HepG2 (cell line): Measurements from ENCODE around the gene STK36. TPM values are rescaled to one million over a fixed set of nuclear protein-coding genes. Genes with fewer than 3 reads are reported as not detected.

Experiments
- CC2D1A ChIP-seq: sonication (generic); formaldehyde crosslinking; IDR thresholded peaks from 2 replicates; pipeline ENCODE4 v1.8.1; 2023; ENCODE audit warnings: mild to moderate bottlenecking, missing genetic modification reagents
- FOSL2 ChIP-seq: sonication (generic); formaldehyde crosslinking; IDR thresholded peaks from 2 replicates; pipeline ENCODE4 v1.4.0; 2020; ENCODE audit warnings: missing genetic modification reagents
- FUBP1 ChIP-seq: sonication (generic); formaldehyde crosslinking; IDR thresholded peaks from 2 replicates; pipeline ENCODE4 v1.5.1; 2020; ENCODE audit warnings: missing genetic modification reagents, mild to moderate bottlenecking, borderline replicate concordance
- GTF3A ChIP-seq: sonication (generic); formaldehyde crosslinking; conservative IDR thresholded peaks from 2 replicates; pipeline ENCODE4 v1.4.0; 2020; ENCODE audit warnings: mild to moderate bottlenecking, missing genetic modification reagents
- ISX ChIP-seq: sonication (generic); formaldehyde crosslinking; conservative IDR thresholded peaks from 2 replicates; pipeline ENCODE4 v1.5.0; 2020; ENCODE audit warnings: missing genetic modification reagents
- KMT2B ChIP-seq: IDR thresholded peaks from 2 replicates; pipeline ENCODE4 v1.6.1; 2016; ENCODE audit warnings: missing genetic modification reagents, missing compliant biosample characterization
- MAF1 ChIP-seq: sonication (generic); formaldehyde crosslinking; IDR thresholded peaks from 2 replicates; pipeline ENCODE4 v1.5.0; 2020; ENCODE audit warnings: missing genetic modification reagents, borderline replicate concordance
- NFKB2 ChIP-seq: sonication (generic); formaldehyde crosslinking; IDR thresholded peaks from 2 replicates; pipeline ENCODE4 v1.4.0; 2020; ENCODE audit warnings: missing genetic modification reagents, borderline replicate concordance
- NPAS2 ChIP-seq: sonication (generic); formaldehyde crosslinking; IDR thresholded peaks from 2 replicates; pipeline ENCODE4 v1.8.0; 2022; ENCODE audit warnings: mild to moderate bottlenecking, missing genetic modification reagents, borderline replicate concordance
- NR0B2 ChIP-seq: sonication (generic); formaldehyde crosslinking; IDR thresholded peaks from 2 replicates; pipeline ENCODE4 v1.4.0; 2020; ENCODE audit warnings: mild to moderate bottlenecking, missing genetic modification reagents
- ONECUT2 ChIP-seq: sonication (generic); formaldehyde crosslinking; IDR thresholded peaks from 2 replicates; pipeline ENCODE4 v1.4.0; 2020; ENCODE audit warnings: missing genetic modification reagents
- TFDP2 ChIP-seq: sonication (generic); formaldehyde crosslinking; IDR thresholded peaks from 2 replicates; pipeline ENCODE4 v1.4.0; 2020; ENCODE audit warnings: missing genetic modification reagents
- YEATS4 ChIP-seq: sonication (generic); formaldehyde crosslinking; IDR thresholded peaks from 2 replicates; pipeline ENCODE4 v1.4.0; 2020; ENCODE audit warnings: missing genetic modification reagents, borderline replicate concordance
- ZBTB25 ChIP-seq: IDR thresholded peaks from 2 replicates; pipeline ENCODE4 v1.6.1; 2018; ENCODE audit warnings: missing genetic modification reagents
- ZMYM2 ChIP-seq: sonication (generic); formaldehyde crosslinking; IDR thresholded peaks from 2 replicates; pipeline ENCODE4 v1.8.0; 2022; ENCODE audit warnings: mild to moderate bottlenecking, missing genetic modification reagents
- ZNF326 ChIP-seq: sonication (generic); formaldehyde crosslinking; IDR thresholded peaks from 2 replicates; pipeline ENCODE4 v1.4.0; 2020; ENCODE audit warnings: missing genetic modification reagents, borderline replicate concordance
- ZNF704 ChIP-seq: sonication (generic); formaldehyde crosslinking; IDR thresholded peaks from 2 replicates; pipeline ENCODE4 v1.8.1; 2023; ENCODE audit warnings: mild to moderate bottlenecking, inconsistent platforms, moderate library complexity, missing genetic modification reagents, borderline replicate concordance
- ZNF839 ChIP-seq: sonication (generic); formaldehyde crosslinking; IDR thresholded peaks from 2 replicates; pipeline ENCODE4 v1.4.0; 2020; ENCODE audit warnings: missing genetic modification reagents, mild to moderate bottlenecking, borderline replicate concordance
- polyA plus RNA-seq, 8 experiments: library from polyadenylated mRNA; depleted of rRNA in 3 of 8; stranded (reverse) in 7 of 8; unstranded in 1 of 8; fragments of >200 nt; fragmentation: Illumina TruSeq in 4 of 8; extraction: Trizol in 4 of 8; gene quantifications; 2 replicates each; pipeline versions ENCODE4 v1.2.1 to v1.2.3, GENCODE V29; 2011 to 2016; ENCODE audit warnings: low read depth in 4 of 8, missing spikeins in 1 of 8, mixed read lengths in 1 of 8; ENCODE audit not compliant: insufficient read depth in 1 of 8
- total RNA-seq, 5 experiments: library from RNA; depleted of rRNA; stranded (reverse); fragments of >200 nt; fragmentation: Illumina TruSeq; extraction: Trizol; gene quantifications; 2 replicates each; pipeline ENCODE4 v1.2.3, GENCODE V29; 2016; ENCODE audit warnings: low read depth in 1 of 5
- TF ChIP-seq, protein P1 (sequence below): sonication (generic); formaldehyde crosslinking; IDR thresholded peaks from 2 replicates; pipeline ENCODE4 v1.5.1; 2020; ENCODE audit warnings: mild to moderate bottlenecking, missing genetic modification reagents, moderate library complexity

The STK36 gene
- total and polyA plus RNA-seq, 2 of the 13 experiments (the other 11 are each of a cell fraction or from before 2014, with no cell fraction given): 45.9 to 83.5 TPM

GRCh38 chr2:218748741-218749441, 77.0 kb downstream of the STK36 start (continued):
- TF ChIP-seq KMT2B (CRISPR knock-in tag): no peak
- TF ChIP-seq ONECUT2 (CRISPR knock-in tag): no peak
- TF ChIP-seq ZNF839: no peak
- no peak for TF ChIP-seq TFDP2 (CRISPR knock-in tag)
- TF ChIP-seq YEATS4: peak; percentile 36; the same call in 1 of the 2 replicates
- TF ChIP-seq NR0B2 (CRISPR knock-in tag): no peak
- TF ChIP-seq NPAS2: no peak
- TF ChIP-seq ZNF326 (CRISPR knock-in tag): no peak
- TF ChIP-seq ZBTB25 (CRISPR knock-in tag): 0 out of 2 replicates have a peak, but pooled peaks have one; percentile 42
- TF ChIP-seq ZNF704 (CRISPR knock-in tag): no peak
- no peak for TF ChIP-seq MAF1
- TF ChIP-seq FOSL2: peak; percentile 94
- no peak for TF ChIP-seq GTF3A (CRISPR knock-in tag)
- TF ChIP-seq, protein P1, sequence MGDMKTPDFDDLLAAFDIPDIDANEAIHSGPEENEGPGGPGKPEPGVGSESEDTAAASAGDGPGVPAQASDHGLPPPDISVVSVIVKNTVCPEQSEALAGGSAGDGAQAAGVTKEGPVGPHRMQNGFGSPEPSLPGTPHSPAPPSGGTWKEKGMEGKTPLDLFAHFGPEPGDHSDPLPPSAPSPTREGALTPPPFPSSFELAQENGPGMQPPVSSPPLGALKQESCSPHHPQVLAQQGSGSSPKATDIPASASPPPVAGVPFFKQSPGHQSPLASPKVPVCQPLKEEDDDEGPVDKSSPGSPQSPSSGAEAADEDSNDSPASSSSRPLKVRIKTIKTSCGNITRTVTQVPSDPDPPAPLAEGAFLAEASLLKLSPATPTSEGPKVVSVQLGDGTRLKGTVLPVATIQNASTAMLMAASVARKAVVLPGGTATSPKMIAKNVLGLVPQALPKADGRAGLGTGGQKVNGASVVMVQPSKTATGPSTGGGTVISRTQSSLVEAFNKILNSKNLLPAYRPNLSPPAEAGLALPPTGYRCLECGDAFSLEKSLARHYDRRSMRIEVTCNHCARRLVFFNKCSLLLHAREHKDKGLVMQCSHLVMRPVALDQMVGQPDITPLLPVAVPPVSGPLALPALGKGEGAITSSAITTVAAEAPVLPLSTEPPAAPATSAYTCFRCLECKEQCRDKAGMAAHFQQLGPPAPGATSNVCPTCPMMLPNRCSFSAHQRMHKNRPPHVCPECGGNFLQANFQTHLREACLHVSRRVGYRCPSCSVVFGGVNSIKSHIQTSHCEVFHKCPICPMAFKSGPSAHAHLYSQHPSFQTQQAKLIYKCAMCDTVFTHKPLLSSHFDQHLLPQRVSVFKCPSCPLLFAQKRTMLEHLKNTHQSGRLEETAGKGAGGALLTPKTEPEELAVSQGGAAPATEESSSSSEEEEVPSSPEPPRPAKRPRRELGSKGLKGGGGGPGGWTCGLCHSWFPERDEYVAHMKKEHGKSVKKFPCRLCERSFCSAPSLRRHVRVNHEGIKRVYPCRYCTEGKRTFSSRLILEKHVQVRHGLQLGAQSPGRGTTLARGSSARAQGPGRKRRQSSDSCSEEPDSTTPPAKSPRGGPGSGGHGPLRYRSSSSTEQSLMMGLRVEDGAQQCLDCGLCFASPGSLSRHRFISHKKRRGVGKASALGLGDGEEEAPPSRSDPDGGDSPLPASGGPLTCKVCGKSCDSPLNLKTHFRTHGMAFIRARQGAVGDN (CRISPR knock-in tag): peak; percentile 59; the same call in 1 of the 2 replicates
- no peak for TF ChIP-seq CC2D1A (CRISPR knock-in tag)
- no peak for TF ChIP-seq NFKB2
- no peak for TF ChIP-seq ISX (CRISPR knock-in tag)
- no peak for TF ChIP-seq FUBP1
- peak; percentile 59; the same call in 1 of the 2 replicates for TF ChIP-seq ZMYM2 (CRISPR knock-in tag)
